ENCODE results near the gene GNB1. TPM values are rescaled to one million over a fixed set of nuclear protein-coding genes. Genes with fewer than 3 reads are reported as not detected.
"Not testable (repeated sequence)": the region's sequence is repeated elsewhere in the genome, so short reads cannot be mapped to it uniquely, and the experiment has no call there.

The GNB1 gene
- total RNA-seq, result 97.3 TPM

- peak; percentile 82 for ATAC-seq
These were observed at the start of gene GNB1 for GRCh38 chr1:1890506-1891348. TSS of gene GNB1 (minus strand) at chr1:1891087. CDS start at chr1:1825453, 65,634 bp downstream.

DNA sequence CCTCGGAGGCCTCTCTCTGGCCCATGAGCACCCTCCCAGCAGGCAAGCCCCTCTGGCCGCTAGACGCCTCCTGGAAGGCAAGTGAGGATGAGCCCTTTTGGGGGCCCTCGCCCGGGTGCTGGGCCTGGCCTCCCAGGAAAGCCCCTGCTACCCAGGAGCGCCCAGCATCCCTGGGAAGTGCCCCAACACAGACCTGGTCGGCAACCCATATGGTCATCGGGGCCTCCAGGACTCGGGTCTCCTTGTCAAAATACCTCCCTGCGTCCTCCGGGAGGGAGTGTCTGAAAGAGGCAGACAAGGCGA is 49.2 kb upstream of the GNB1 start:
- no peak for ATAC-seq
- no peak for DNase-seq (ENCODE audit: low spot score)

More at GRCh38 chr1:1890506-1891348, at the start of gene GNB1:
- peak; percentile 94 for DNase-seq (ENCODE audit: low spot score)

DNA sequence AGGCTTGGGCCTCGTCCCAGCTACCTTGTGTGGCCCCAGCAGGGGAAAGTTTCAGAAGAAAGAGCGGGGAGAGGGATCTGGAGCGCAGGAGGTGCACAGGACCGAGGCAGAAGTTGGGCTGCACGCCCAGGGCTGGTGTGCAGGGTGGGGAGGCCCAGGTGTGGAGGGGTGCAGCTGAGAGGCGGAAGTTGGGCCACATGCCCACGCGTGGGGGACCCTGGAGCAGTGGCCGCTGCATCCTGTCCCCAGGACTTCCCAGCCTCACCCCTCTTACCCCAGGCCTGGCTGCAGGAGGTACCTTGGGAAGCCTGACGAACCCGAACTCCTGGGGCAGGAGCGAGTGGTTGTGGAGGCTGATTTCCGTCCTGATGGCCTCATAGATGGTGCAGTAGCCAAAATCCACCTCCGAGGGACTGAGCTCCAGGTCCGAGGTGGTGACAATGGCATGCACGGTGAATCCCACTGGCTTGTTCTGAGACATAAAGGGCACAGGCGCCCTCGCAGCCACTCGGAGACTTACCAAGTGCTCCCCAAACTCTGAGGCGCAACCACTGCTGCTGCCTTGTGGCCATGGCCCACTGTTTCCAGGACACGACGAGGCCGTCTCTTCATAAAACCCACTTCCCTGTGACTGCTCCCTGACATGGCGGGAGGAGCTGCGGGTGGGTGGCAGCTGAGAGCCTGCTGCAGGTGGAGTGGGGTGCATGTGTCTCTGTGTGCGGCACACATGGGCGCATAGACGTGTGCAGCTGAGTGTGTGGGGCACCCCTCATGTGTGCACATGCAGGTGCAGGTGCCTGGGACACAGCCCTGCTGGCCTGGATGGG is 48.6 kb upstream of the GNB1 start:
- ATAC-seq (no peak), DNase-seq (ENCODE audit: low spot score) (no peak)

DNA sequence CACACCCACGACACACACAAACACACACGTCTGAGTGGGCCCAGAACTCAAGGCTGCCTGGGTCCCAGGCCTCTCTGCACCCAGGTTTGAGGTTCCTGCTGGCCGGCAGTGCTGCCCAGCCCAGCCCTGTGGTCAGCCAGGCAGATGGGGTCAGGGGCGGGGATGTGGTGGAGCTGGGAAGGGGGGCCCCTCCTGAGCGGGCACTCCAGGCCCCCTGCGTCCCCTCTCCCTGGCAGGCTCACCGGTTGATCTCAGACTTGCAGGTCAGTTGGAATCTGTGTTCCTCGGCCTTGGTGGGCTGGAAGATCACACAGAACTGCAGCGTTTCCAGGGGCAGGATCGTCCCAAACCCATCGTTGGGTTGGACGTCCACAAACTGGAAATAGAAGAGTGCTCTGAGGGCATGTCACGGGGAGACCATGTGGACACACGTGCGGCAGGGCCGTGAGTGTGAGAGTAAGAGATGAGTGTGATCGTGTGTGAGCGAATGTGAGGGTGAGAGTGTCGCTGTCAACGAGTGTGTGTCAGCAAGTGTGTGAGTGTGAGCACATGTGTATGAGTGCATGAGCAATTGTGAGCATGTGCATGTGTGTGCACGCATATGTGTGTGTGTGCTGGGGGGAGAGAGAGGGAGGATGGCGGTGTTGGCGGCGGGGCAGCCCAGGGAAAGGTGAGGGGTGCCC is 47.9 kb upstream of the GNB1 start:
- ATAC-seq (no peak), DNase-seq (ENCODE audit: low spot score) (no peak)

- ATAC-seq (no peak), DNase-seq (ENCODE audit: low spot score) (no peak)
These were observed 47.3 kb upstream of the GNB1 start for GRCh38 chr1:1938276-1938573.

DNA sequence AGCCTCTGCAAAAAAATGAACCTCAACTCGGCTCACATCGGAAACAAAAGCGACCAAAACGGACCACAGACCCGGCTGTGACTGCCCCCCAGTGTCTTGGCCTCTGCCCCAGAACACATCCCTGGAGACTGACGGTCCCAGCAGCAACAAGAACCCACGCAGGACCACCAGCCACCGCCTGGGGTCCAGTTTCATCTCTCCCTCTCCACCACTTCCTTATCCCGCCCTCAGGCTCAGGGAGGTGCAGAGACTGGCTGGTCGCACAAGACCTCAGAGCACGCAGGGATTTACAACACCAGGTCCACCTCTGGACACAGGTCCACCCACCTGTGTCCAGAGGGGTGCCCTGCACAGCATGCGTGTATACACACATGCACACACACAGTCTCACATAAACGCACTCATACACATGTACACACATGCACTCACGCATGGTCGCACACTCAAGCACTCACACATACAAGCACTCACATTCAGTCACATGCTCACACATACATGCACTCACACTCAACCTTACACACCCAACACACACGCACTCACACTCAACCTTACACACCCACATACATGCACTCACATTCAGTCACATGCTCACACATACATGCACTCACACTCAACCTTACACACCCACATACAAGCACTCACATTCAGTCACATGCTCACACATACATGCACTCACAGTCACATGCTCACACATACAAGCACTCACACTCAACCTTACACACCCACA is 46.8 kb upstream of the GNB1 start:
- DNase-seq (ENCODE audit: low spot score) (no peak), ATAC-seq (no peak)

- DNase-seq (ENCODE audit: low spot score) (no peak), ATAC-seq (no peak)
These were observed 46.2 kb upstream of the GNB1 start for GRCh38 chr1:1937061-1937460.

GRCh38 chr1:1934848-1935247 is 44.0 kb upstream of the GNB1 start:
- DNase-seq (ENCODE audit: low spot score); ATAC-seq: not testable (repeated sequence)

DNA sequence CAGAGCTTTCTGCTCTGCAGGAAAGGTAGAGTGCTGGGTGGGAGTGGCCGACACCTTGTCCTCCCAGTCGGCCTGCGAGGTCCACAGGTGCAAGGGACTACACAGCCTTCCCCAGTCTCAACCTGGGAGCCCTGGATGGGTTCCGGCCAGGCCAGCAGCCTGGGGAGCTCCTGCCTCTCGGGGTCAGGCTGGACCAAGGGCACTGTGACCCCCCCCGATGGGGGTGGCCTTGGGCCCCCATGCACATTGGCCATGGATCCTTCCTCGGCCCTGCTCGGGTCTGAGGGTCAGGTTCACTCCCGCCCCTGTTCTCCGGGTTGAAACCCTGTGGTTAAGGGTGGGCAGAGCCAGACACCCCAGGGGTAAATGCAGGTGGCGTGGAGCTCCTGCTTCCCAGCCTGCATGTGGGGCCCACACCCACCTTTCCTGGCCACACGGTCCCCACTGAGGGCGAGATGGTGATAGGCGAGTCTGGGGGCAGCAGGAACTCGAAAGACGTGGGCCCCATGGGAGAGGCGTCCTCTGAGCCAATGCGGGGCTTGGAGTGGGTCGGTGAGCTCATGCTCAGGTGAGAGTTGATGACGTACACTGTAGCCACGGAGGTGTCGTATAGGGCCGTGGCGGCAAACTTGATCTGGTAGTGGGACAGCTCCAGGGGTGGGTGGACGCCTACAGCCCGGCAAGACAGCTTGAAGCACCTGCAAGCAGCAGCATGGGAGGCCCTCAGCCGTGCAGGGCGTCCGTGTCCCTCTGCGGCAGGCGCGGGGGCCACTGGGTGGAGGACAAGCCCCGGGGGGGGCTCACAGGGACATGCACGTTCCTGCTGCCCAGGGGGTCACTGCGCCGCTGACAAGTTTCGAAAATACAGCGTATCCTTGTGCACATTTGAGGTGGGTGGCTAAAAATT is 39.0 kb upstream of the GNB1 start:
- DNase-seq (ENCODE audit: low spot score) (no peak), ATAC-seq (no peak)

DNA sequence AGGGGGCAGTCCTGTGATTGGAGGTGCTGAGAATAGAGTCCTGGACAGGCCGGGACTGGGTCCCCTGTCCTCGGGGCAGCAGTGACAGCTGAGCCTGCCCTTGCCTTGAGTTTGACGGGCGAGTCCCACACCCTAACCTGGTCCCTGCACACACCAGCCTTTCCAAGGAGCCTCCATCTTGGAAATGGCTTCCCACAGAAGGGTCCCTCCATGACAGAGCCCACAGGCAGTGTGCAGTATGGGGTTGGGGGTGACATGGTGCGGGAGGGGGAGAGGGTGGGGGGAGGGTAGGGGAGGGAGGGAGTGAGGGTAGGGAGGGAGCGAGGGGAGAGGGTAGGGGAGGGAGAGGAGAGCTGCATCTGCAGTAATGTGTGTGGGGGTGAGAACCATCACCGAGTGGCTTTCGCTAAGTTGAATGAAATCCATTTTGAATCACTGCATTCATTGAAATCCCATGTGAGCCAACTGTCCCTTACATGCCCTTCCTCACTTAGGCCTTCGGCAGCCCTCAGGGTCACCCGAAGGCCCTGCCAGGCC is 38.3 kb upstream of the GNB1 start:
- DNase-seq (ENCODE audit: low spot score) (no peak), ATAC-seq (peak; percentile 7)

DNA sequence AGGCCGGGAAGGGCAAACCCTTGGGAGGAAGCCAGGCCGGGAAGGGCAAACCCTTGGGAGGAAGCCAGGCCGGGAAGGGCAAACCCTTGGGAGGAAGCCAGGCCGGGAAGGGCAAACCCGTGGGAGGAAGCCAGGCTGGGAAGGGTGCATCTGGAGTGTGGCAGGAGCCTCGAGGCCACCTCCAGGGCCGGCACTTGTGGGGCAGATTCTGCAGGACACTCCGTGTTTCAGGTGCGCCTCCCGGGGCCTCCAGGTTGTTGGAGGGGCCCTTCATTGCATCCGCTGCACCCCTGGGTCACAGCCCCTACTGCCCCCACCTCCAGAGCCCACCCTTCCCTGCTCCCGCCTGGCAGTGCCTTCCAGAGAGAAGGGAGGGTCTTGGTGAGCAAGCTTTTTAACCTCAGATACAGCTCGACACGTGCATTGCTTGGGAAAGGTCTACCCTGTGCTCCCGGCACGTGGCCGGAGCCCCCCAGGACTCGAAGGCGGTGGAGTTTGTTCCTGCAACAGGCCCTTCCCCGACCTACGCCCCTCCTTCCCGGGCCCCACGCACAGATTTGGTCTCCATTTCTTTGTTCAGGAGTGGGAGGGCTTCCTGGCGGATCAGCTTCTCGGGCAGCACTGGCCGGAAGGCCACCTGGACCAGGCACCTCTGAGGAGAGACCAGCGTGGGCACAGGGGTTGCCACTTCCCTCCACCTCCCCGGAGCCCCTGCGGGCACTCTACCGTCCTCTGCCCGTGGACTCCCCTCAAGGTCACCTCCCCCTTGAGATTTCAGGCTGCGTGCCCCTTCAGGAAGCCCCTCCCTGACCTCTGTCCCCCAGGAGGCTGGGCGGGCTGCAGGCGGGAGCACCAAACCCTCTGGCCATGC is 37.6 kb upstream of the GNB1 start:
- DNase-seq (ENCODE audit: low spot score) (peak; percentile 70), ATAC-seq (peak; percentile 49)

GRCh38 chr1:1927751-1928150 is 36.9 kb upstream of the GNB1 start:
- peak; percentile 14 for ATAC-seq
- peak; percentile 61 for DNase-seq (ENCODE audit: low spot score)

DNA sequence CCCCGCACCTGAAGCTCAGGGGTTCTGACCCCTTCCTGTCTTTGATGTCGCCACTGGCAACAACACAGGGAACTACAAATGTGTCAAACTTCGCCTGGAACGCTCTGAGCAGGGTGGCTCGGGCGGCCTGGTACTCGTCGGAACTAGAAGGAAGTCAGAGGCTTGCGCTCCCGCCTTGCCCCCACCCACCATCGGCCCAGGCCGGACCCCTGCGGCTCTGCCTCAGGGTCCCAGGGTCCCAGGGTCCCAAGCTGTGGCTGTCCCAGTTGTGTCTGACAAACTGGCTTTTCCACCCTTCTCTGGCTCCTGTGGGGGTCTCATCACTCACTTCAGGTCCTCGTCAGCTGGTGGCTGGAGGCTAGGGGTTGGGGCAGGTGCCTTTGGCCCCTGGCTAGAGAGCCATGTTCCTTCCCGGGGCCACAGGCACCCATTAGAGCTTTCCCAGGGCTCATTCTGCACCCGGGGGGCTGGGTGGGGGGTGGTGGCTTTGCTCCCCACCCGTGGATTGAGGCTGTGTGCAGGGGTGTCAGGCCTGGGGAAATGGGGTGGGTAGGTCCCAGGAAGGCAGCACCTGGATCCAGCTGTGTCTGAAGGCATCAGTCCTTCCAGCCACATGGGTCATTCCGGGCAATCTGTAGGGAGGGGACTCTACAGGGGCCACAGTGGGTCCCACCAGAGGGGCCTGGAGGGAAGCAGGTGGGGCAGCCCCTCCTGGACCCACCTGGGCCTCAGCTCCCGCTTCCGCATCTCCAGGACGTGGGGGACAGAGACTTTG is 36.2 kb upstream of the GNB1 start:
- ATAC-seq (no peak), DNase-seq (ENCODE audit: low spot score) (no peak)

GRCh38 chr1:1926346-1926811 is 35.5 kb upstream of the GNB1 start:
- DNase-seq (ENCODE audit: low spot score), result no peak

GRCh38 chr1:1925437-1926345 is 34.8 kb upstream of the GNB1 start:
- no peak for ATAC-seq
- no peak for DNase-seq (ENCODE audit: low spot score)

More at GRCh38 chr1:1926346-1926811, 35.5 kb upstream of the GNB1 start:
- no peak for ATAC-seq

GRCh38 chr1:1924849-1925248 is 34.0 kb upstream of the GNB1 start:
- ATAC-seq (no peak), DNase-seq (ENCODE audit: low spot score) (no peak)

GRCh38 chr1:1924386-1924785 is 33.5 kb upstream of the GNB1 start:
- ATAC-seq (no peak), DNase-seq (ENCODE audit: low spot score) (no peak)
